A673 (cell line): ENCODE measurements around the gene MYCBPAP. TPM values are rescaled to one million over a fixed set of nuclear protein-coding genes. Genes with fewer than 3 reads are reported as not detected.

ENCODE experiments used
- BruUV-seq: library from RNA; stranded (reverse); fragments of 400-500 nt; replicated peaks from 2 replicates; lab custom pipeline; 2021; lab: Mats Ljungman, UMichigan
- CTCF ChIA-PET: fragments of 300-600 bp; sonication (Branson Sonifier 250); formaldehyde crosslinking; loops from one replicate; lab custom pipeline; 2022; ENCODE audit warnings: antibody characterized with exemption; lab: Charles Lee
- POLR2A ChIA-PET: fragments of 300-600 bp; sonication (Branson Sonifier 250); formaldehyde crosslinking; loops from one replicate; lab custom pipeline; 2022; ENCODE audit warnings: antibody characterized with exemption; ENCODE audit not compliant: low non-redundant PET; lab: Charles Lee
- DNase-seq: peaks from one replicate; pipeline ENCODE4 v3.0.0-alpha.2; 2015; ENCODE audit warnings: low spot score
- H3K27ac ChIP-seq: fragments of 200-600 bp; sonication (generic); 2 replicates; pipeline ENCODE4 v1.5.1; 2016; ENCODE audit warnings: mixed run types, low read depth, mild to moderate bottlenecking, mixed read lengths, antibody characterized with exemption, low read length; ENCODE audit not compliant: poor library complexity, severe bottlenecking
- H3K27me3 ChIP-seq: fragments of 200-600 bp; sonication (generic); replicated peaks from 2 replicates; pipeline ENCODE4 v1.6.1; 2017; ENCODE audit warnings: mixed run types, low read depth, mild to moderate bottlenecking, mixed read lengths, antibody characterized with exemption, low read length; ENCODE audit not compliant: insufficient read depth, poor library complexity
- H3K36me3 ChIP-seq: fragments of 200-600 bp; sonication (generic); 2 replicates; pipeline ENCODE4 v1.6.1; 2016; ENCODE audit warnings: mixed run types, mild to moderate bottlenecking, mixed read lengths, antibody characterized with exemption, low read length; ENCODE audit not compliant: insufficient read depth, poor library complexity, severe bottlenecking
- H3K4me1 ChIP-seq: fragments of 200-600 bp; sonication (generic); 2 replicates; pipeline ENCODE4 v1.6.1; 2017; ENCODE audit warnings: mixed run types, mild to moderate bottlenecking, mixed read lengths, antibody characterized with exemption, low read length; ENCODE audit not compliant: insufficient read depth, poor library complexity, severe bottlenecking
- H3K4me3 ChIP-seq: fragments of 200-600 bp; sonication (generic); 2 replicates; pipeline ENCODE4 v1.5.1; 2016; ENCODE audit warnings: low read depth, mixed run types, mild to moderate bottlenecking, mixed read lengths, low read length; ENCODE audit not compliant: poor library complexity, severe bottlenecking
- H3K9me3 ChIP-seq: fragments of 200-600 bp; sonication (generic); 2 replicates; pipeline ENCODE4 v1.6.1; 2016; ENCODE audit warnings: mixed run types, low read depth, mild to moderate bottlenecking, mixed read lengths, antibody characterized with exemption, low read length; ENCODE audit not compliant: poor library complexity, severe bottlenecking
- CTCF ChIP-seq: fragments of 300-800, 200-600 bp; sonication (generic); conservative IDR thresholded peaks from 2 replicates; pipeline ENCODE4 v1.5.1; 2017; ENCODE audit warnings: low read depth, mild to moderate bottlenecking, antibody characterized with exemption, low read length, moderate library complexity, mixed read lengths
- EZH2 ChIP-seq: fragments of 200-600 bp; sonication (generic); IDR thresholded peaks from 2 replicates; pipeline ENCODE4 v1.6.1; 2017; ENCODE audit warnings: borderline replicate concordance, low read depth, mild to moderate bottlenecking, mixed read lengths, antibody characterized with exemption, low read length; ENCODE audit not compliant: poor library complexity, severe bottlenecking
- intact Hi-C: fragments of 100-400 bp; cut with micrococcal nuclease; formaldehyde crosslinking; loops from one replicate; pipeline ENCODE4 v1.10.0; 2022; ENCODE audit not compliant: unreplicated experiment
- total RNA-seq: library from RNA; stranded (reverse); gene quantifications from 2 replicates; pipeline ENCODE4 v1.2.3, GENCODE V29; 2021

Gene MYCBPAP
- total RNA-seq, 1 experiment from 2014 or later: 0.92 TPM

GRCh38 chr17:50520483-50520882, 12.2 kb downstream of the MYCBPAP start:
- Histone ChIP-seq H3K4me1 (no peaks in the 10 kb centered on the region), H3K27me3 (no peaks in the 10 kb centered on the region), H3K27ac (no peak overlapping the region), H3K9me3 (no peaks in the 10 kb centered on the region), H3K4me3 (no peak overlapping the region), H3K36me3 (no peaks in the 10 kb centered on the region)
- ChIA-PET CTCF (no interaction called here), POLR2A (no interaction called here)
- TF ChIP-seq CTCF: no peak
- TF ChIP-seq EZH2: no peak
- intact Hi-C loops: no loop called here
- DNase-seq: no peak
- no TSS peak for BruUV-seq

GRCh38 chr17:50521514-50521913, 13.3 kb downstream of the MYCBPAP start:
- ChIA-PET POLR2A (no interaction called here), CTCF (interaction anchor here (0.6 kb wide), 1 partner anchor 16 kb away, joined by 3 read pairs; no protein-coding TSS in a partner anchor)
- H3K4me3 ChIP-seq: no peak overlapping the region
- H3K27ac ChIP-seq: no peak overlapping the region
- H3K36me3 ChIP-seq: no peaks in the 10 kb centered on the region
- no peaks in the 10 kb centered on the region for H3K4me1 ChIP-seq
- TF ChIP-seq CTCF: no peak
- no peak for TF ChIP-seq EZH2
- no peaks in the 10 kb centered on the region for H3K9me3 ChIP-seq
- BruUV-seq: no TSS peak
- intact Hi-C loops: no loop called here
- DNase-seq: no peak
- H3K27me3 ChIP-seq: no peaks in the 10 kb centered on the region

- no TSS peak for BruUV-seq
- Histone ChIP-seq H3K9me3 (no peaks in the 10 kb centered on the region), H3K4me1 (no peaks in the 10 kb centered on the region), H3K36me3 (no peaks in the 10 kb centered on the region), H3K4me3 (no peak overlapping the region), H3K27ac (no peak overlapping the region), H3K27me3 (no peaks in the 10 kb centered on the region)
- TF ChIP-seq CTCF: no peak
- no peak for TF ChIP-seq EZH2
- ChIA-PET CTCF (no interaction called here), POLR2A (no interaction called here)
- intact Hi-C loops: no loop called here
- DNase-seq: no peak
These were observed 14.5 kb downstream of the MYCBPAP start for GRCh38 chr17:50522766-50523165.
